HCT116 (cell line): ENCODE results near the gene CMTM2. TPM values are rescaled to one million over a fixed set of nuclear protein-coding genes. Genes with fewer than 3 reads are reported as not detected.

ENCODE experiments used
- ATAC-seq: fragments of 200-7000 bp; cut with Tn5 transposase; 2 replicates; pipeline ENCODE4 v1.9.1; 2020; ENCODE audit warnings: mild to moderate bottlenecking, moderate library complexity
- BruUV-seq: library from RNA; stranded (reverse); fragments of 400-500 nt; replicated peaks from 2 replicates; lab custom pipeline; 2021; lab: Mats Ljungman, UMichigan
- CTCF ChIA-PET: fragments of 300-600 bp; sonication (Branson Sonifier 250); formaldehyde crosslinking; loops from one replicate; lab custom pipeline; 2021; ENCODE audit warnings: antibody characterized with exemption; lab: Charles Lee
- POLR2A ChIA-PET: fragments of 300-600, 350-600 bp; sonication (Branson Sonifier 250); formaldehyde crosslinking; loops from one replicate; lab custom pipeline; 2021; ENCODE audit warnings: antibody characterized with exemption; lab: Charles Lee
- RAD21 ChIA-PET, 2 experiments: fragments of 300-600 bp; sonication (Branson Sonifier 250); formaldehyde crosslinking; loops; one replicate each; lab custom pipeline; 2023; ENCODE audit warnings: low total read pairs in 2 of 2; ENCODE audit not compliant: uncharacterized antibody in 2 of 2, unreplicated experiment in 2 of 2, low non-redundant PET in 1 of 2; lab: Charles Lee
- DNase-seq: peaks from one replicate; pipeline ENCODE4 v3.0.0-alpha.2; 2010; ENCODE audit warnings: low read depth, low spot score
- H2AFZ ChIP-seq: fragments of 200-600 bp; shearing (Covaris generic), sonication (generic); 2 replicates; pipeline ENCODE4 v1.6.1; 2017; ENCODE audit warnings: low read depth, mixed run types, mixed read lengths, antibody characterized with exemption, low read length; ENCODE audit not compliant: poor library complexity, severe bottlenecking
- H3K27ac ChIP-seq: 2 replicates; pipeline ENCODE4 v1.5.1; 2012; ENCODE audit warnings: low read depth, low read length
- H3K27me3 ChIP-seq: fragments of 200-600 bp; sonication (generic); 2 replicates; pipeline ENCODE4 v1.6.1; 2016; ENCODE audit warnings: mixed run types, low read length, mixed read lengths; ENCODE audit not compliant: insufficient read depth
- H3K36me3 ChIP-seq, 2 experiments: fragments of 200-500 bp in 1 of 2; fragments of 200-600 bp in 1 of 2; sonication (Bioruptor generic) in 1 of 2; sonication (generic) in 1 of 2; 2 replicates each; pipeline versions ENCODE4 v1.5.1 to v1.6.1; 2014 to 2016; ENCODE audit warnings: low read length in 2 of 2, inconsistent platforms in 1 of 2, mixed read lengths in 1 of 2, mixed run types in 1 of 2; ENCODE audit not compliant: insufficient read depth in 2 of 2, control insufficient read depth in 1 of 2
- H3K4me1 ChIP-seq, 2 experiments: fragments of 200-600 bp in 1 of 2; sonication (generic) in 1 of 2; 2 replicates each; pipeline versions ENCODE4 v1.5.1 to v1.6.1; 2012 to 2017; ENCODE audit warnings: low read length in 2 of 2, inconsistent platforms in 1 of 2, mild to moderate bottlenecking in 1 of 2, mixed read lengths in 1 of 2, mixed run types in 1 of 2, moderate library complexity in 1 of 2; ENCODE audit not compliant: insufficient read depth in 2 of 2, control insufficient read depth in 1 of 2
- H3K4me2 ChIP-seq: fragments of 200-600 bp; sonication (generic); 2 replicates; pipeline ENCODE4 v1.6.1; 2017; ENCODE audit warnings: mixed run types, low read length, mixed read lengths
- H3K4me3 ChIP-seq, 2 experiments: fragments of 200-600 bp in 1 of 2; sonication (generic) in 1 of 2; replicated peaks in 1 of 2; 2 replicates each; pipeline ENCODE4 v1.5.1; 2011 to 2016; ENCODE audit warnings: low read length in 2 of 2, control low read depth in 1 of 2, low read depth in 1 of 2, mild to moderate bottlenecking in 1 of 2, mixed read lengths in 1 of 2, mixed run types in 1 of 2
- H3K79me2 ChIP-seq: fragments of 200-600 bp; sonication (generic); 2 replicates; pipeline ENCODE4 v1.6.1; 2017; ENCODE audit warnings: mild to moderate bottlenecking, mixed run types, low read length, moderate library complexity, mixed read lengths; ENCODE audit not compliant: insufficient read depth
- H3K9ac ChIP-seq: fragments of 200-600 bp; sonication (generic); 2 replicates; pipeline ENCODE4 v1.6.1; 2016; ENCODE audit warnings: low read length, mixed read lengths
- H3K9me2 ChIP-seq: fragments of 200-600 bp; sonication (generic), shearing (Covaris generic); 2 replicates; pipeline ENCODE4 v1.6.1; 2017; ENCODE audit warnings: mixed run types, mild to moderate bottlenecking, moderate library complexity; ENCODE audit not compliant: insufficient read depth
- H3K9me3 ChIP-seq, 2 experiments: fragments of 200-500 bp in 1 of 2; fragments of 200-600 bp in 1 of 2; sonication (Bioruptor generic) in 1 of 2; sonication (generic) in 1 of 2; 2 replicates each; pipeline ENCODE4 v1.6.1; 2014 to 2017; ENCODE audit warnings: low read length in 2 of 2, mixed read lengths in 2 of 2, inconsistent platforms in 1 of 2, low read depth in 1 of 2, mild to moderate bottlenecking in 1 of 2, mixed run types in 1 of 2, moderate library complexity in 1 of 2; ENCODE audit not compliant: control insufficient read depth in 1 of 2, insufficient read depth in 1 of 2
- H4K20me1 ChIP-seq: fragments of 200-600 bp; sonication (generic), shearing (Covaris generic); 2 replicates; pipeline ENCODE4 v1.6.1; 2017; ENCODE audit warnings: mixed run types, mild to moderate bottlenecking, moderate library complexity; ENCODE audit not compliant: insufficient read depth
- ATF3 ChIP-seq: IDR thresholded peaks from 2 replicates; pipeline ENCODE4 v1.6.1; 2012
- CBX3 ChIP-seq: IDR thresholded peaks from 2 replicates; pipeline ENCODE4 v1.6.1; 2012; ENCODE audit warnings: low read depth
- CEBPB ChIP-seq: IDR thresholded peaks from 2 replicates; pipeline ENCODE4 v1.6.1; 2012; ENCODE audit warnings: low read depth
- EGR1 ChIP-seq: IDR thresholded peaks from 2 replicates; pipeline ENCODE4 v1.6.1; 2012; ENCODE audit warnings: low read depth
- ELF1 ChIP-seq: IDR thresholded peaks from 2 replicates; pipeline ENCODE4 v1.6.1; 2012; ENCODE audit warnings: low read depth, borderline replicate concordance
- EZH2 ChIP-seq: fragments of 200-600 bp; sonication (generic); IDR thresholded peaks from 2 replicates; pipeline ENCODE4 v1.6.1; 2017; ENCODE audit warnings: antibody characterized with exemption, mixed run types
- FOSL1 ChIP-seq: IDR thresholded peaks from 2 replicates; pipeline ENCODE4 v1.6.1; 2012; ENCODE audit warnings: low read depth
- JUND ChIP-seq: IDR thresholded peaks from 2 replicates; pipeline ENCODE4 v1.6.1; 2012
- POLR2A ChIP-seq: IDR thresholded peaks from 2 replicates; pipeline ENCODE4 v1.7.0; 2011; ENCODE audit warnings: borderline replicate concordance; ENCODE audit not compliant: insufficient read depth, insufficient read length; ENCODE audit errors: extremely low read depth
- RAD21 ChIP-seq: IDR thresholded peaks from 2 replicates; pipeline ENCODE4 v1.6.1; 2012; ENCODE audit warnings: low read depth, mild to moderate bottlenecking
- SIN3A ChIP-seq: IDR thresholded peaks from 2 replicates; pipeline ENCODE4 v1.6.1; 2012; ENCODE audit warnings: low read depth
- YY1 ChIP-seq: IDR thresholded peaks from 2 replicates; pipeline ENCODE4 v1.6.1; 2011; ENCODE audit warnings: low read length, low read depth, moderate library complexity, mild to moderate bottlenecking; ENCODE audit not compliant: insufficient replicate concordance; ENCODE audit errors: extremely low read depth
- ZBTB33 ChIP-seq: IDR thresholded peaks from 2 replicates; pipeline ENCODE4 v1.6.1; 2011; ENCODE audit warnings: mild to moderate bottlenecking, low read length, moderate library complexity; ENCODE audit not compliant: insufficient replicate concordance; ENCODE audit errors: extremely low read depth
- ZFX ChIP-seq: fragments of 450-650 bp; IDR thresholded peaks from 2 replicates; pipeline ENCODE4 v1.6.1; 2017
- intact Hi-C: fragments of 100-400 bp; cut with micrococcal nuclease; formaldehyde crosslinking; loops from 2 replicates; pipeline ENCODE4 v1.10.0; 2022
- total RNA-seq: library from RNA; stranded (reverse); gene quantifications from one replicate; pipeline ENCODE4 v1.2.1, GENCODE V29; 2021; ENCODE audit not compliant: unreplicated experiment
- TF ChIP-seq, protein P1 (sequence below), 3 experiments: fragments of 200-600 bp in 1 of 3; sonication (generic) in 1 of 3; IDR thresholded peaks in 2 of 3; conservative IDR thresholded peaks in 1 of 3; 2 replicates each; pipeline ENCODE4 v1.5.1; 2012 to 2017; ENCODE audit warnings: low read depth in 2 of 3, low read length in 2 of 3, antibody characterized with exemption in 1 of 3, borderline replicate concordance in 1 of 3, control low read depth in 1 of 3, mild to moderate bottlenecking in 1 of 3, mixed read lengths in 1 of 3, mixed run types in 1 of 3, moderate library complexity in 1 of 3; ENCODE audit not compliant: insufficient read depth in 1 of 3

CMTM2 gene
- total RNA-seq, 1 experiment from 2014 or later = 0.42 TPM

DNA sequence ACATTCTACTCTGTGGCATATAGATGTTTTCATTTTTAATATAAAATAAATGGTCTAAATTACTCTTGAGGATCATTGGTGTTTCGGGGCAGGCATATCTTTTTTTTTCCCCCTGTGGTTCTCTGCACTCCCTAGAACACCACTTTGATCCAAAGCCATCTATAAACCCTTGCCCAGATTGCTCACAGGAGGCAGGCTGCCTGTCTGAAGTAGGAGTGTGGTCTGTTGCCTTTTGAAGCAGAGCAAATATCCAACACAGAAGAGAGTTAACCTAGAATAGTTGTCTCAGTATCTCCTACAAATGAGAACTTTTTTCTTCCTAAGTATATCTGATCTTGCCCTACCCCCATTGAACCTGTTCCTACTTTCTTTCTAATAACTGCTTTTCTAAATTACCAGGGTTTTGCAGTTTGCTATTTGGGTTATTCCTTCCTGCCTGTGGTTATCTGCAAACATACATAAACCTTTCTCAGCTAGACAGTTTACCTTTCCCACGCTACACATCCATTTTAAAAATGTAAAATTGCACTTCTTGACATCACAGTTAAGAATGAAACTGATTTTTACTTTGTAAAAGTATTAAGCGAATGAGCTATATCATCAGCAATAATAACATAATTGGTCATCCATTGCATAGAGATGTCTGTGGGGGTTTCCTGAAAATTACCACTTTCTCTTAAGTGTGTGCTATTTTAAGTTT, 17.7 kb upstream of the CMTM2 start:
- CTCF ChIA-PET = interaction anchor here (0.8 to 1.9 kb wide), 5 partner anchors 28 to 306 kb away, joined by 3 to 7 read pairs (median 4); no protein-coding TSS in a partner anchor
- Histone ChIP-seq H3K4me2 (no peak overlapping the region), H3K9me2 (no peaks in the 10 kb centered on the region), H3K27ac (no peak overlapping the region), H3K27me3 (no peaks in the 10 kb centered on the region), H2AFZ (no peak overlapping the region), H3K36me3 (peaks cover 0 to 4% of the 10 kb centered on the region in 2 experiments; a peak in 1 of 4 replicates), H3K79me2 (no peaks in the 10 kb centered on the region), H3K9ac (no peak overlapping the region), H4K20me1 (no peaks in the 10 kb centered on the region), H3K9me3 (no peaks in the 10 kb centered on the region), H3K4me3 (no peak overlapping the region), H3K4me1 (no peaks in the 10 kb centered on the region)
- TF ChIP-seq CBX3 (no peak), EGR1 (no peak), YY1 (no peak), ZBTB33 (no peak), POLR2A (no peak), ATF3 (no peak), CEBPB (no peak), FOSL1 (no peak), SIN3A (no peak), ZFX (no peak), ELF1 (no peak), EZH2 (no peak), JUND (no peak), RAD21 (no peak)
- TF ChIP-seq, protein P1, sequence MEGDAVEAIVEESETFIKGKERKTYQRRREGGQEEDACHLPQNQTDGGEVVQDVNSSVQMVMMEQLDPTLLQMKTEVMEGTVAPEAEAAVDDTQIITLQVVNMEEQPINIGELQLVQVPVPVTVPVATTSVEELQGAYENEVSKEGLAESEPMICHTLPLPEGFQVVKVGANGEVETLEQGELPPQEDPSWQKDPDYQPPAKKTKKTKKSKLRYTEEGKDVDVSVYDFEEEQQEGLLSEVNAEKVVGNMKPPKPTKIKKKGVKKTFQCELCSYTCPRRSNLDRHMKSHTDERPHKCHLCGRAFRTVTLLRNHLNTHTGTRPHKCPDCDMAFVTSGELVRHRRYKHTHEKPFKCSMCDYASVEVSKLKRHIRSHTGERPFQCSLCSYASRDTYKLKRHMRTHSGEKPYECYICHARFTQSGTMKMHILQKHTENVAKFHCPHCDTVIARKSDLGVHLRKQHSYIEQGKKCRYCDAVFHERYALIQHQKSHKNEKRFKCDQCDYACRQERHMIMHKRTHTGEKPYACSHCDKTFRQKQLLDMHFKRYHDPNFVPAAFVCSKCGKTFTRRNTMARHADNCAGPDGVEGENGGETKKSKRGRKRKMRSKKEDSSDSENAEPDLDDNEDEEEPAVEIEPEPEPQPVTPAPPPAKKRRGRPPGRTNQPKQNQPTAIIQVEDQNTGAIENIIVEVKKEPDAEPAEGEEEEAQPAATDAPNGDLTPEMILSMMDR (IDR thresholded peaks at IDR 0.05 in 2 of 3, conservative IDR thresholded peaks at IDR 0.05 in 1 of 3; ENCODE audit: borderline replicate concordance in 1 of 3, insufficient read depth in 1 of 3, low read depth in 2 of 3, low read length in 2 of 3) = no peak
- RAD21 ChIA-PET = interaction anchor here in 1 of 2 experiments (1.5 kb wide), 1 partner anchor 47 kb away, joined by 3 read pairs; no protein-coding TSS in a partner anchor
- BruUV-seq = no TSS peak
- no peak for DNase-seq
- ATAC-seq = no peak
- intact Hi-C loops = loop anchor here (5.0 kb wide), 1 partner anchor 311 kb away; no protein-coding TSS in a partner anchor
- POLR2A ChIA-PET = interaction anchor here (0.8 kb wide), 1 partner anchor 9 kb away, joined by 3 read pairs; no protein-coding TSS in a partner anchor
